Measurements from ENCODE around the gene KITLG. TPM values are rescaled to one million over a fixed set of nuclear protein-coding genes. Genes with fewer than 3 reads are reported as not detected.
A peak's percentile ranks its signal among the peaks of the same experiment; 100 is the strongest.

The KITLG gene
- total RNA-seq, 1 donor from 2014 or later, result 21.7 TPM

GRCh38 chr12:88578276-88579160 lies 1.8 kb downstream of the KITLG start:
- peaks cover 29% of the 10 kb centered on the region for H3K4me1 Mint-ChIP-seq (ENCODE audit: low read depth, unreplicated experiment)

GRCh38 chr12:88577537-88577936 lies 2.7 kb downstream of the KITLG start:
- H3K4me1 ChIP-seq (ENCODE audit: insufficient read depth, low read length), result peaks cover 13% of the 10 kb centered on the region
- H2AFZ ChIP-seq (ENCODE audit: low read depth, low read length), result no peak overlapping the region
- Mint-ChIP-seq H3K27me3 (ENCODE audit: low read depth, unreplicated experiment) (no peaks in the 10 kb centered on the region), H3K4me3 (ENCODE audit: unreplicated experiment) (peak overlapping the region; percentile 2), H3K9me3 (ENCODE audit: unreplicated experiment) (no peaks in the 10 kb centered on the region), H3K27ac (ENCODE audit: unreplicated experiment) (no peak overlapping the region), H3K36me3 (ENCODE audit: low read depth, unreplicated experiment) (no peaks in the 10 kb centered on the region), H3K4me1 (ENCODE audit: low read depth, unreplicated experiment) (peaks cover 32% of the 10 kb centered on the region)
- H3K79me2 ChIP-seq (ENCODE audit: insufficient read depth, low read length), result peaks cover 77% of the 10 kb centered on the region
- H3K36me3 ChIP-seq (ENCODE audit: insufficient read depth, low read length), result no peaks in the 10 kb centered on the region
- TF ChIP-seq EZH2 (IDR thresholded peaks at IDR 0.05; ENCODE audit: insufficient read depth, low read length) (no peak), CTCF (IDR thresholded peaks at IDR 0.05; ENCODE audit: insufficient read depth, low read depth, low read length) (peak; percentile 15)
- DNase-seq (ENCODE audit: low read depth) (peak; percentile 58), FAIRE-seq (no peak)
- H3K27ac ChIP-seq (ENCODE audit: low read depth, low read length), result no peak overlapping the region
- H3K27me3 ChIP-seq (ENCODE audit: insufficient read depth, low read length), result no peaks in the 10 kb centered on the region
- H3K4me2 ChIP-seq (ENCODE audit: low read length), result peak overlapping the region; percentile 86
- H3K9me3 ChIP-seq (ENCODE audit: insufficient read depth, low read depth, low read length), result no peaks in the 10 kb centered on the region
- peak overlapping the region; percentile 94 for H3K4me3 ChIP-seq (ENCODE audit: insufficient read depth, low read depth, low read length)
- peaks cover 41% of the 10 kb centered on the region for H4K20me1 ChIP-seq (ENCODE audit: insufficient read depth, low read length)
- no peak overlapping the region for H3K9ac ChIP-seq (ENCODE audit: low read length)

More at GRCh38 chr12:88578276-88579160, 1.8 kb downstream of the KITLG start:
- no peak for FAIRE-seq
- peaks cover 67% of the 10 kb centered on the region for H3K79me2 ChIP-seq (ENCODE audit: insufficient read depth, low read length)
- H3K4me3 ChIP-seq (ENCODE audit: insufficient read depth, low read depth, low read length), result peak overlapping the region; percentile 94
- peak overlapping the region; percentile 33 for H3K27ac ChIP-seq (ENCODE audit: low read depth, low read length)
- peaks cover 36% of the 10 kb centered on the region for H4K20me1 ChIP-seq (ENCODE audit: insufficient read depth, low read length)
- peaks cover 13% of the 10 kb centered on the region for H3K4me1 ChIP-seq (ENCODE audit: insufficient read depth, low read length)
- no peaks in the 10 kb centered on the region for H3K36me3 Mint-ChIP-seq (ENCODE audit: low read depth, unreplicated experiment)
- H3K4me2 ChIP-seq (ENCODE audit: low read length), result peak overlapping the region; percentile 86
- DNase-seq (ENCODE audit: low read depth), result peak; percentile 39
- H2AFZ ChIP-seq (ENCODE audit: low read depth, low read length), result no peak overlapping the region
- H3K9me3 Mint-ChIP-seq (ENCODE audit: unreplicated experiment), result no peaks in the 10 kb centered on the region
- H3K27me3 Mint-ChIP-seq (ENCODE audit: low read depth, unreplicated experiment), result no peaks in the 10 kb centered on the region
- H3K9me3 ChIP-seq (ENCODE audit: insufficient read depth, low read depth, low read length), result no peaks in the 10 kb centered on the region
- peak overlapping the region; percentile 98 for H3K4me3 Mint-ChIP-seq (ENCODE audit: unreplicated experiment)
- H3K9ac ChIP-seq (ENCODE audit: low read length), result peak overlapping the region; percentile 92
- no peak for TF ChIP-seq EZH2 (IDR thresholded peaks at IDR 0.05; ENCODE audit: insufficient read depth, low read length)
- TF ChIP-seq CTCF (IDR thresholded peaks at IDR 0.05; ENCODE audit: insufficient read depth, low read depth, low read length), result no peak
- H3K27ac Mint-ChIP-seq (ENCODE audit: unreplicated experiment), result peak overlapping the region; percentile 16
- H3K27me3 ChIP-seq (ENCODE audit: insufficient read depth, low read length), result no peaks in the 10 kb centered on the region
- no peaks in the 10 kb centered on the region for H3K36me3 ChIP-seq (ENCODE audit: insufficient read depth, low read length)

- Histone ChIP-seq H3K4me1 (ENCODE audit: insufficient read depth, low read length) (peaks cover 13% of the 10 kb centered on the region), H3K27ac (ENCODE audit: low read depth, low read length) (no peak overlapping the region), H3K9ac (ENCODE audit: low read length) (no peak overlapping the region), H4K20me1 (ENCODE audit: insufficient read depth, low read length) (peaks cover 41% of the 10 kb centered on the region), H2AFZ (ENCODE audit: low read depth, low read length) (no peak overlapping the region), H3K9me3 (ENCODE audit: insufficient read depth, low read depth, low read length) (no peaks in the 10 kb centered on the region), H3K79me2 (ENCODE audit: insufficient read depth, low read length) (peaks cover 81% of the 10 kb centered on the region), H3K27me3 (ENCODE audit: insufficient read depth, low read length) (no peaks in the 10 kb centered on the region), H3K4me3 (ENCODE audit: insufficient read depth, low read depth, low read length) (peak overlapping the region; percentile 94), H3K4me2 (ENCODE audit: low read length) (peak overlapping the region; percentile 86), H3K36me3 (ENCODE audit: insufficient read depth, low read length) (no peaks in the 10 kb centered on the region)
- no peaks in the 10 kb centered on the region for H3K36me3 Mint-ChIP-seq (ENCODE audit: low read depth, unreplicated experiment)
- no peak for DNase-seq (ENCODE audit: low read depth)
- TF ChIP-seq CTCF (IDR thresholded peaks at IDR 0.05; ENCODE audit: insufficient read depth, low read depth, low read length) (no peak), EZH2 (IDR thresholded peaks at IDR 0.05; ENCODE audit: insufficient read depth, low read length) (no peak)
- peaks cover 32% of the 10 kb centered on the region for H3K4me1 Mint-ChIP-seq (ENCODE audit: low read depth, unreplicated experiment)
- peak overlapping the region; percentile 55 for H3K27ac Mint-ChIP-seq (ENCODE audit: unreplicated experiment)
- no peaks in the 10 kb centered on the region for H3K9me3 Mint-ChIP-seq (ENCODE audit: unreplicated experiment)
- no peaks in the 10 kb centered on the region for H3K27me3 Mint-ChIP-seq (ENCODE audit: low read depth, unreplicated experiment)
- peak overlapping the region; percentile 2 for H3K4me3 Mint-ChIP-seq (ENCODE audit: unreplicated experiment)
- peak; percentile 47 for FAIRE-seq
Measured at GRCh38 chr12:88576866-88577265, 3.4 kb downstream of the KITLG start.

All from astrocyte (in vitro differentiated cells and primary cell).